Measurements from ENCODE around the gene SURF4.

DNA sequence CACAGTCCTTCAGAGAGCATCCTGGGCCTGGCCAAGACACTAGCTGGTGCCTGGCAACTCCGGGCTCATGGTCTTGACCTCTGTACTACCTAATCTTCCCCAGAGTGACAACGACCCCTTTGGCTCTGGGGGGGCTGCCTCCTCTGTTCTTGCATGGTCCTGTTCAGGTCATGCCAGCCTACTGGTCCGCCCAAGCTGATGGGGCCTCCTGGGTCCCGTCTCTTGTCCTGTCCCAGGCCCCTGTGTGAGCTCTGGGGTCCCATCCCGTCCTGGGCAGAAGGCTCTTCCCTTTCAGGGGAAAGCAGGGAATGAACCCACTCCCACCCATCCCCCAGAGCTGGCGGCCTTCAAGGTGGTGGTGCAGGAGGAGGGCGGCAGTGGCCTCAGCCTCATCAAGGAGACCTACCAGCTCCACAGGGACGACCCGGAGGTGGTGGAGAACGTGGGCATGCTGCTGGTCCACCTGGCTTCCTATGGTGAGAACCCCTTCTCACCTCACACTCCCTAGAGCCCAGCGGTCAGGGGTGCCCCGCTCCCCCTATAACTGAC, 28.7 kb upstream of the SURF4 start:
- TF ChIP-seq, protein P1, sequence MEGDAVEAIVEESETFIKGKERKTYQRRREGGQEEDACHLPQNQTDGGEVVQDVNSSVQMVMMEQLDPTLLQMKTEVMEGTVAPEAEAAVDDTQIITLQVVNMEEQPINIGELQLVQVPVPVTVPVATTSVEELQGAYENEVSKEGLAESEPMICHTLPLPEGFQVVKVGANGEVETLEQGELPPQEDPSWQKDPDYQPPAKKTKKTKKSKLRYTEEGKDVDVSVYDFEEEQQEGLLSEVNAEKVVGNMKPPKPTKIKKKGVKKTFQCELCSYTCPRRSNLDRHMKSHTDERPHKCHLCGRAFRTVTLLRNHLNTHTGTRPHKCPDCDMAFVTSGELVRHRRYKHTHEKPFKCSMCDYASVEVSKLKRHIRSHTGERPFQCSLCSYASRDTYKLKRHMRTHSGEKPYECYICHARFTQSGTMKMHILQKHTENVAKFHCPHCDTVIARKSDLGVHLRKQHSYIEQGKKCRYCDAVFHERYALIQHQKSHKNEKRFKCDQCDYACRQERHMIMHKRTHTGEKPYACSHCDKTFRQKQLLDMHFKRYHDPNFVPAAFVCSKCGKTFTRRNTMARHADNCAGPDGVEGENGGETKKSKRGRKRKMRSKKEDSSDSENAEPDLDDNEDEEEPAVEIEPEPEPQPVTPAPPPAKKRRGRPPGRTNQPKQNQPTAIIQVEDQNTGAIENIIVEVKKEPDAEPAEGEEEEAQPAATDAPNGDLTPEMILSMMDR (IDR thresholded peaks at IDR 0.05), result no peak
- TF ChIP-seq POLR2A (IDR thresholded peaks at IDR 0.05) (no peak), POLR2AphosphoS5 (IDR thresholded peaks at IDR 0.05) (no peak)

Measured in prostate gland (tissue), 2 donors.